CD4-positive, alpha-beta T cell treated with Interleukin-1 beta for 1 hour (primary cell): ENCODE results near the gene TGIF1.
"Not testable (repeated sequence)": the region's sequence is repeated elsewhere in the genome, so short reads cannot be mapped to it uniquely, and the experiment has no call there.

Experiments used
- DNase-seq, 2 donors: peaks; one replicate each; pipeline ENCODE4 v3.0.0-alpha.2; 2020 to 2022

TGIF1 gene

GRCh38 chr18:3450012-3450798, at the start of gene TGIF1:
TGIF1 (plus strand) TSS chr18:3450172; CDS start chr18:3450490, 318 bp downstream.
- DNase-seq, result peak; percentile 78 to 84

GRCh38 chr18:3400567-3401296, 49.2 kb upstream of the TGIF1 start:
- no peak for DNase-seq

- DNase-seq, result no peak
Observed at GRCh38 chr18:3401669-3402620, 48.0 kb upstream of the TGIF1 start.

GRCh38 chr18:3402982-3403451, 47.0 kb upstream of the TGIF1 start:
- peak in 1 of 2 donors; percentile 18 for DNase-seq

GRCh38 chr18:3405713-3406112, 44.3 kb upstream of the TGIF1 start:
- DNase-seq, result no peak

GRCh38 chr18:3408107-3408506, 41.9 kb upstream of the TGIF1 start:
- no peak for DNase-seq

GRCh38 chr18:3409811-3410210, 40.2 kb upstream of the TGIF1 start:
- no peak for DNase-seq

GRCh38 chr18:3410273-3410672, 39.7 kb upstream of the TGIF1 start:
- DNase-seq, result no peak

- DNase-seq, result not testable (repeated sequence)
Observed at GRCh38 chr18:3410876-3411275, 39.1 kb upstream of the TGIF1 start.

GRCh38 chr18:3411327-3411726, 38.6 kb upstream of the TGIF1 start:
- DNase-seq, result no peak

- DNase-seq, result peak; percentile 32 to 40
Observed at GRCh38 chr18:3411854-3412268, 38.1 kb upstream of the TGIF1 start.

GRCh38 chr18:3412528-3412927, 37.4 kb upstream of the TGIF1 start:
- DNase-seq, result not testable (repeated sequence)

- DNase-seq, result no peak
Observed at GRCh38 chr18:3415110-3415509, 34.9 kb upstream of the TGIF1 start.

GRCh38 chr18:3418083-3418482, 31.9 kb upstream of the TGIF1 start:
- DNase-seq, result no peak

GRCh38 chr18:3420919-3421279, 29.1 kb upstream of the TGIF1 start:
- no peak for DNase-seq

GRCh38 chr18:3422905-3423304, 27.1 kb upstream of the TGIF1 start:
- no peak for DNase-seq

GRCh38 chr18:3424280-3424890, 25.6 kb upstream of the TGIF1 start:
- DNase-seq, result no peak

GRCh38 chr18:3425030-3425429, 24.9 kb upstream of the TGIF1 start:
- no peak for DNase-seq

GRCh38 chr18:3425446-3425845, 24.5 kb upstream of the TGIF1 start:
- no peak for DNase-seq

GRCh38 chr18:3426074-3426473, 23.9 kb upstream of the TGIF1 start:
- no peak for DNase-seq

- no peak for DNase-seq
Observed at GRCh38 chr18:3427944-3428343, 22.0 kb upstream of the TGIF1 start.

GRCh38 chr18:3429121-3429520, 20.9 kb upstream of the TGIF1 start:
- no peak for DNase-seq

GRCh38 chr18:3434685-3435084, 15.3 kb upstream of the TGIF1 start:
- DNase-seq, result no peak
